Fibroblast of lung (primary cell): ENCODE data around the gene IFNG-AS1.

Source experiments
- CTCF ChIP-seq, 2 donors: IDR thresholded peaks in 1 of 2; conservative IDR thresholded peaks in 1 of 2; 1 replicate in 1 of 2; 2 replicates in 1 of 2; pipeline ENCODE4 v1.5.1; 2011 to 2012; ENCODE audit warnings: low read length in 2 of 2, control low read depth in 1 of 2, inconsistent platforms in 1 of 2, low read depth in 1 of 2, mild to moderate bottlenecking in 1 of 2
- EZH2 ChIP-seq: IDR thresholded peaks from 2 replicates; pipeline ENCODE4 v1.5.1; 2012; ENCODE audit warnings: low read length, control low read depth, mild to moderate bottlenecking; ENCODE audit errors: missing control alignments

GRCh38 chr12:68020699-68021098 lies 31.5 kb downstream of the IFNG-AS1 start:
- TF ChIP-seq CTCF (conservative IDR thresholded peaks at IDR 0.05 in 1 of 2, IDR thresholded peaks at IDR 0.05 in 1 of 2; ENCODE audit: low read depth in 1 of 2, low read length in 2 of 2) = no peak
- no peak for TF ChIP-seq EZH2
